Measurements from ENCODE around the gene COL24A1. TPM values are rescaled to one million over a fixed set of nuclear protein-coding genes. Genes with fewer than 3 reads are reported as not detected.

COL24A1 gene
- total RNA-seq, 1 experiment from 2014 or later, result 1.1 TPM

- no peaks in the 10 kb centered on the region for H3K9me3 Mint-ChIP-seq
- CTCF ChIA-PET, result no interaction called here
- no peak overlapping the region for H3K4me3 Mint-ChIP-seq
- H3K4me1 Mint-ChIP-seq, result no peaks in the 10 kb centered on the region
- TF ChIP-seq ZNF263 (CRISPR knock-in tag; IDR thresholded peaks at IDR 0.05; ENCODE audit: low read depth) (no peak), SP1 (CRISPR knock-in tag; conservative IDR thresholded peaks at IDR 0.05) (no peak), ESRRA (CRISPR knock-in tag; IDR thresholded peaks at IDR 0.05; ENCODE audit: borderline replicate concordance) (no peak), ZNF532 (CRISPR knock-in tag; IDR thresholded peaks at IDR 0.05; ENCODE audit: borderline replicate concordance) (no peak), RORB (CRISPR knock-in tag; IDR thresholded peaks at IDR 0.05) (no peak), HMGXB4 (CRISPR knock-in tag; IDR thresholded peaks at IDR 0.05) (no peak), ZBTB21 (CRISPR knock-in tag; IDR thresholded peaks at IDR 0.05; ENCODE audit: borderline replicate concordance) (no peak), TEAD1 (CRISPR knock-in tag; IDR thresholded peaks at IDR 0.05) (no peak), NFATC4 (CRISPR knock-in tag; IDR thresholded peaks at IDR 0.05) (no peak), PREB (CRISPR knock-in tag; IDR thresholded peaks at IDR 0.05; ENCODE audit: borderline replicate concordance) (no peak), ETV6 (CRISPR knock-in tag; IDR thresholded peaks at IDR 0.05) (no peak)
- TF ChIP-seq, protein P1, sequence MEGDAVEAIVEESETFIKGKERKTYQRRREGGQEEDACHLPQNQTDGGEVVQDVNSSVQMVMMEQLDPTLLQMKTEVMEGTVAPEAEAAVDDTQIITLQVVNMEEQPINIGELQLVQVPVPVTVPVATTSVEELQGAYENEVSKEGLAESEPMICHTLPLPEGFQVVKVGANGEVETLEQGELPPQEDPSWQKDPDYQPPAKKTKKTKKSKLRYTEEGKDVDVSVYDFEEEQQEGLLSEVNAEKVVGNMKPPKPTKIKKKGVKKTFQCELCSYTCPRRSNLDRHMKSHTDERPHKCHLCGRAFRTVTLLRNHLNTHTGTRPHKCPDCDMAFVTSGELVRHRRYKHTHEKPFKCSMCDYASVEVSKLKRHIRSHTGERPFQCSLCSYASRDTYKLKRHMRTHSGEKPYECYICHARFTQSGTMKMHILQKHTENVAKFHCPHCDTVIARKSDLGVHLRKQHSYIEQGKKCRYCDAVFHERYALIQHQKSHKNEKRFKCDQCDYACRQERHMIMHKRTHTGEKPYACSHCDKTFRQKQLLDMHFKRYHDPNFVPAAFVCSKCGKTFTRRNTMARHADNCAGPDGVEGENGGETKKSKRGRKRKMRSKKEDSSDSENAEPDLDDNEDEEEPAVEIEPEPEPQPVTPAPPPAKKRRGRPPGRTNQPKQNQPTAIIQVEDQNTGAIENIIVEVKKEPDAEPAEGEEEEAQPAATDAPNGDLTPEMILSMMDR (IDR thresholded peaks at IDR 0.05), result no peak
- ATAC-seq (no peak), DNase-seq (ENCODE audit: low spot score) (no peak)
- no peaks in the 10 kb centered on the region for H3K27me3 Mint-ChIP-seq (ENCODE audit: low read depth)
- POLR2A ChIA-PET, result no interaction called here
- H3K36me3 Mint-ChIP-seq, result no peaks in the 10 kb centered on the region
- H3K27ac Mint-ChIP-seq, result no peak overlapping the region
Observed at GRCh38 chr1:86054396-86054795, 102.2 kb downstream of the COL24A1 start.

DNA sequence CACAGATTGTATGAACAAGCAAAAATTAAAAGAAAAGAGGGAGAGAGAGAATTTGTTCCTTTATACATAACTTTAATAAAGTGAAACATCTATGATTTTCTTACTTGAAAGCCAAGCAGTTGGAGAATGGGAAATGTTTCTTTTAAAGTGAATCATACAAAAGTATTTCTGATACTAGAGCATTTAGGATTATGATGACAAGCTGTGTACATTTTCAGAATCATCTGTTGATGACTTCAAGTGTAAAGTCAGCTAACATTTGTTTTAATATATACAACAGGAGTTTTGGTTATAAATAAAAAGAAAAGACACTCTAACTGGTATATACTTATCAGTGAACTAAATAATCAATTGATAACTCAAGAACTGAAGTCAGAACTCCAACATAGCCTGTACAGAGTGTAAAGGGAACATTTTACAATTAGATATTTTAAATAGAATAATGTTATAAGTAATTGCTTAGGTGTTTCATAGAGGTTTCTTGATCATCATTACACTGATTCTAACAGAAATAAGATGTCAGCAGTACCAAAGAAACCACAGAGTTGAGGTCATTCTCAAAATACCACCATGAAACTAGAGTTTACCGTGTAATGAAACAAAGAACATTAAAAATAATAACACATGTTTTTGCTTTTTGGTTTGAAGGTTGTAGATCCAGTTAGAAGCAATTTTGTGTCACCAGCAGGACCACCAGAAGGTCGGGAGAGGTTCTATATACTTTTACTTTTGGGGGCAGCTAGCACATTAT, 103.4 kb downstream of the COL24A1 start:
- Mint-ChIP-seq H3K36me3 (no peaks in the 10 kb centered on the region), H3K4me1 (no peaks in the 10 kb centered on the region), H3K9me3 (no peaks in the 10 kb centered on the region), H3K27ac (no peak overlapping the region), H3K27me3 (ENCODE audit: low read depth) (no peaks in the 10 kb centered on the region), H3K4me3 (no peak overlapping the region)
- ChIA-PET CTCF (no interaction called here), POLR2A (no interaction called here)
- TF ChIP-seq TEAD1 (CRISPR knock-in tag; IDR thresholded peaks at IDR 0.05) (no peak), ZNF121 (CRISPR knock-in tag; IDR thresholded peaks at IDR 0.05) (no peak), HMGA2 (CRISPR knock-in tag; IDR thresholded peaks at IDR 0.05) (no peak), PREB (CRISPR knock-in tag; IDR thresholded peaks at IDR 0.05; ENCODE audit: borderline replicate concordance) (no peak), ETV6 (CRISPR knock-in tag; IDR thresholded peaks at IDR 0.05) (no peak), GABPB1 (CRISPR knock-in tag; IDR thresholded peaks at IDR 0.05) (no peak), FOXK1 (CRISPR knock-in tag; IDR thresholded peaks at IDR 0.05) (no peak), NFE2L1 (CRISPR knock-in tag; IDR thresholded peaks at IDR 0.05) (no peak)
- DNase-seq (ENCODE audit: low spot score) (no peak), ATAC-seq (no peak)
